T-helper 1 cell treated with Interleukin-12 subunit alpha and Interleukin-12 subunit beta and Interleukin-4 antibody, amounts not matched to agents 30 μg/mL and 1 μg/mL, for 36 hours (primary cell): ENCODE results near the gene MRPL47.

Experiments
- H3K27ac Mint-ChIP-seq: one replicate; pipeline ENCODE4 v1.8.0; 2021; ENCODE audit warnings: mild to moderate bottlenecking, mixed read lengths
- H3K27me3 Mint-ChIP-seq: one replicate; pipeline ENCODE4 v1.8.0; 2021; ENCODE audit warnings: low read depth, mixed read lengths
- H3K36me3 Mint-ChIP-seq: one replicate; pipeline ENCODE4 v1.8.0; 2021; ENCODE audit warnings: low read depth, mixed read lengths
- H3K4me1 Mint-ChIP-seq: one replicate; pipeline ENCODE4 v1.8.0; 2021; ENCODE audit warnings: low read depth, mixed read lengths
- H3K4me3 Mint-ChIP-seq: one replicate; pipeline ENCODE4 v1.8.0; 2021; ENCODE audit warnings: mild to moderate bottlenecking, moderate library complexity, mixed read lengths
- H3K9me3 Mint-ChIP-seq: one replicate; pipeline ENCODE4 v1.8.0; 2021; ENCODE audit warnings: mixed read lengths

Gene MRPL47

GRCh38 chr3:179558742-179559364, 45.6 kb downstream of the MRPL47 start:
- Mint-ChIP-seq H3K27me3 (peaks cover 29% of the 10 kb centered on the region), H3K4me3 (no peak overlapping the region), H3K4me1 (peaks cover 10% of the 10 kb centered on the region), H3K27ac (no peak overlapping the region), H3K36me3 (no peaks in the 10 kb centered on the region), H3K9me3 (no peaks in the 10 kb centered on the region)

- H3K27me3 Mint-ChIP-seq, result peaks cover 16% of the 10 kb centered on the region
- H3K9me3 Mint-ChIP-seq, result no peaks in the 10 kb centered on the region
- H3K27ac Mint-ChIP-seq, result no peak overlapping the region
- no peaks in the 10 kb centered on the region for H3K4me1 Mint-ChIP-seq
- H3K36me3 Mint-ChIP-seq, result no peaks in the 10 kb centered on the region
- H3K4me3 Mint-ChIP-seq, result no peak overlapping the region
These were observed 52.9 kb downstream of the MRPL47 start for GRCh38 chr3:179551349-179552105.

GRCh38 chr3:179546814-179547241, 57.6 kb downstream of the MRPL47 start:
- no peaks in the 10 kb centered on the region for H3K9me3 Mint-ChIP-seq
- no peak overlapping the region for H3K27ac Mint-ChIP-seq
- no peak overlapping the region for H3K4me3 Mint-ChIP-seq
- H3K27me3 Mint-ChIP-seq, result peaks cover 10% of the 10 kb centered on the region
- no peaks in the 10 kb centered on the region for H3K36me3 Mint-ChIP-seq
- no peaks in the 10 kb centered on the region for H3K4me1 Mint-ChIP-seq

- Mint-ChIP-seq H3K4me1 (no peaks in the 10 kb centered on the region), H3K36me3 (no peaks in the 10 kb centered on the region), H3K27me3 (peaks cover 8% of the 10 kb centered on the region), H3K4me3 (no peak overlapping the region), H3K27ac (no peak overlapping the region), H3K9me3 (no peaks in the 10 kb centered on the region)
These were observed 59.3 kb downstream of the MRPL47 start for GRCh38 chr3:179544981-179545645.

- H3K9me3 Mint-ChIP-seq, result no peaks in the 10 kb centered on the region
- peaks cover 2% of the 10 kb centered on the region for H3K27me3 Mint-ChIP-seq
- no peak overlapping the region for H3K4me3 Mint-ChIP-seq
- H3K36me3 Mint-ChIP-seq, result no peaks in the 10 kb centered on the region
- H3K27ac Mint-ChIP-seq, result no peak overlapping the region
- H3K4me1 Mint-ChIP-seq, result no peaks in the 10 kb centered on the region
These were observed 62.1 kb downstream of the MRPL47 start for GRCh38 chr3:179542375-179542774.

- no peak overlapping the region for H3K4me3 Mint-ChIP-seq
- H3K27ac Mint-ChIP-seq, result no peak overlapping the region
- no peaks in the 10 kb centered on the region for H3K9me3 Mint-ChIP-seq
- no peaks in the 10 kb centered on the region for H3K36me3 Mint-ChIP-seq
- no peaks in the 10 kb centered on the region for H3K4me1 Mint-ChIP-seq
- peaks cover 2% of the 10 kb centered on the region for H3K27me3 Mint-ChIP-seq
These were observed 62.8 kb downstream of the MRPL47 start for GRCh38 chr3:179541596-179541995.

- no peaks in the 10 kb centered on the region for H3K4me1 Mint-ChIP-seq
- H3K27me3 Mint-ChIP-seq, result peaks cover 2% of the 10 kb centered on the region
- H3K4me3 Mint-ChIP-seq, result no peak overlapping the region
- no peaks in the 10 kb centered on the region for H3K9me3 Mint-ChIP-seq
- no peaks in the 10 kb centered on the region for H3K36me3 Mint-ChIP-seq
- H3K27ac Mint-ChIP-seq, result no peak overlapping the region
These were observed 63.3 kb downstream of the MRPL47 start for GRCh38 chr3:179541094-179541493.
